Liver (tissue), 3 donors: ENCODE measurements around the gene TEX44.

ENCODE experiments used
- JUND ChIP-seq, 2 donors: IDR thresholded peaks; 2 replicates each; pipeline ENCODE4 v1.6.1; 2016; ENCODE audit warnings: antibody characterized with exemption in 2 of 2
- TF ChIP-seq, protein P1 (sequence below): fragments of 150-350 bp; IDR thresholded peaks from 2 replicates; pipeline ENCODE4 v1.5.1; 2017; ENCODE audit warnings: improper control_type of control experiment, low read depth, low read length; ENCODE audit not compliant: missing input control
- donor health status: healthy.
- donor health status: healthy.

DNA sequence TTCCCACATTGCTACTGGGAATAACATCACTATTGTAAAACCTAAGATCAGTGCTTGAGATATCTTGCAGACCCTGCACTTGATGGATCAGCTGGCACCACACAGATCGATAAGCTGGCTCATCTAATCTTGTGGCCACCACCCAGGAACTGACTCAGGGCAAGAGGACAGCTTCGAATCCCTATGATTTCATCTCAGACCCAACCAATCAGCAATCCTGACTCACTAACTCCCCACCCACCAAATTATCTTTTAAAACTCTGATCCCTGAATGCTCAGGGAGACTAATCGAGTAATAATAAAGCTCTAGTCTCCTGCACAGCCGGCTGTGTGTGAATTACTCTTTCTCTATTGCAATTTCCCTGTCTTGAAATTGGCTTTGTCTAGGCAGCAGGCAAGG lies 11.3 kb upstream of the TEX44 start:
- TF ChIP-seq JUND (IDR thresholded peaks at IDR 0.05): no peak
- TF ChIP-seq, protein P1, sequence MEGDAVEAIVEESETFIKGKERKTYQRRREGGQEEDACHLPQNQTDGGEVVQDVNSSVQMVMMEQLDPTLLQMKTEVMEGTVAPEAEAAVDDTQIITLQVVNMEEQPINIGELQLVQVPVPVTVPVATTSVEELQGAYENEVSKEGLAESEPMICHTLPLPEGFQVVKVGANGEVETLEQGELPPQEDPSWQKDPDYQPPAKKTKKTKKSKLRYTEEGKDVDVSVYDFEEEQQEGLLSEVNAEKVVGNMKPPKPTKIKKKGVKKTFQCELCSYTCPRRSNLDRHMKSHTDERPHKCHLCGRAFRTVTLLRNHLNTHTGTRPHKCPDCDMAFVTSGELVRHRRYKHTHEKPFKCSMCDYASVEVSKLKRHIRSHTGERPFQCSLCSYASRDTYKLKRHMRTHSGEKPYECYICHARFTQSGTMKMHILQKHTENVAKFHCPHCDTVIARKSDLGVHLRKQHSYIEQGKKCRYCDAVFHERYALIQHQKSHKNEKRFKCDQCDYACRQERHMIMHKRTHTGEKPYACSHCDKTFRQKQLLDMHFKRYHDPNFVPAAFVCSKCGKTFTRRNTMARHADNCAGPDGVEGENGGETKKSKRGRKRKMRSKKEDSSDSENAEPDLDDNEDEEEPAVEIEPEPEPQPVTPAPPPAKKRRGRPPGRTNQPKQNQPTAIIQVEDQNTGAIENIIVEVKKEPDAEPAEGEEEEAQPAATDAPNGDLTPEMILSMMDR: no peak
